MM.1S (cell line): ENCODE measurements around the gene ICAM3.

Experiments
- DNase-seq: peaks from one replicate; pipeline ENCODE4 v3.0.0-alpha.2; 2015
- H2AFZ ChIP-seq: fragments of 300-600 bp; sonication (generic); 2 replicates; pipeline ENCODE4 v1.6.0; 2016; ENCODE audit warnings: antibody characterized with exemption, low read length
- H3F3A ChIP-seq: fragments of 300-600 bp; sonication (generic); 2 replicates; pipeline ENCODE4 v1.6.1; 2016; ENCODE audit warnings: mild to moderate bottlenecking, antibody characterized with exemption, low read length, moderate library complexity, mixed read lengths; ENCODE audit not compliant: insufficient read depth
- H3K27ac ChIP-seq: fragments of 300-600 bp; sonication (generic); 2 replicates; pipeline ENCODE4 v1.5.1; 2016; ENCODE audit warnings: mild to moderate bottlenecking, low read length
- H3K27me3 ChIP-seq: fragments of 300-600 bp; sonication (generic); replicated peaks from 2 replicates; pipeline ENCODE4 v1.6.0; 2016; ENCODE audit warnings: low read length; ENCODE audit not compliant: insufficient read depth
- H3K36me3 ChIP-seq: fragments of 300-600 bp; sonication (generic); replicated peaks from 2 replicates; pipeline ENCODE4 v1.6.1; 2016; ENCODE audit warnings: mild to moderate bottlenecking, low read length, mixed read lengths; ENCODE audit not compliant: insufficient read depth
- H3K4me1 ChIP-seq: fragments of 300-600 bp; sonication (generic); 2 replicates; pipeline ENCODE4 v1.6.1; 2016; ENCODE audit warnings: low read length, mixed read lengths
- H3K4me2 ChIP-seq: fragments of 300-600 bp; sonication (generic); 2 replicates; pipeline ENCODE4 v1.6.0; 2016; ENCODE audit warnings: low read depth, low read length
- H3K4me3 ChIP-seq: fragments of 300-600 bp; sonication (generic); 2 replicates; pipeline ENCODE4 v1.5.1; 2016; ENCODE audit warnings: low read length, mixed read lengths
- H3K79me2 ChIP-seq: fragments of 300-600 bp; sonication (generic); 2 replicates; pipeline ENCODE4 v1.6.1; 2016; ENCODE audit warnings: mixed run types, low read length, mixed read lengths
- H3K9ac ChIP-seq: fragments of 300-600 bp; sonication (generic); 2 replicates; pipeline ENCODE4 v1.6.1; 2016; ENCODE audit warnings: low read length, mixed read lengths
- H3K9me2 ChIP-seq: fragments of 300-600 bp; sonication (generic); replicated peaks from 2 replicates; pipeline ENCODE4 v1.6.1; 2016; ENCODE audit warnings: mild to moderate bottlenecking, low read length, mixed read lengths; ENCODE audit not compliant: insufficient read depth
- H3K9me3 ChIP-seq: fragments of 300-600 bp; sonication (generic); replicated peaks from 2 replicates; pipeline ENCODE4 v1.6.1; 2016; ENCODE audit warnings: mild to moderate bottlenecking, low read length, mixed read lengths; ENCODE audit not compliant: insufficient read depth
- H4K20me1 ChIP-seq: fragments of 300-600 bp; sonication (generic); 2 replicates; pipeline ENCODE4 v1.6.1; 2016; ENCODE audit warnings: mild to moderate bottlenecking, low read length, moderate library complexity, mixed read lengths; ENCODE audit not compliant: insufficient read depth
- CTCF ChIP-seq: fragments of 300-600 bp; sonication (generic); IDR thresholded peaks from 2 replicates; pipeline ENCODE4 v1.5.1; 2016; ENCODE audit warnings: antibody characterized with exemption, low read length, mixed read lengths
- EZH2 ChIP-seq: fragments of 300-600 bp; sonication (generic); optimal IDR thresholded peaks from 2 replicates; pipeline ENCODE3; 2017; ENCODE audit warnings: low read depth, mild to moderate bottlenecking, antibody characterized with exemption, low read length, mixed read lengths
- EZH2phosphoT487 ChIP-seq: fragments of 300-600 bp; sonication (generic); IDR thresholded peaks from 2 replicates; pipeline ENCODE4 v1.6.1; 2018; ENCODE audit warnings: antibody characterized with exemption, low read length

ICAM3 gene

DNA sequence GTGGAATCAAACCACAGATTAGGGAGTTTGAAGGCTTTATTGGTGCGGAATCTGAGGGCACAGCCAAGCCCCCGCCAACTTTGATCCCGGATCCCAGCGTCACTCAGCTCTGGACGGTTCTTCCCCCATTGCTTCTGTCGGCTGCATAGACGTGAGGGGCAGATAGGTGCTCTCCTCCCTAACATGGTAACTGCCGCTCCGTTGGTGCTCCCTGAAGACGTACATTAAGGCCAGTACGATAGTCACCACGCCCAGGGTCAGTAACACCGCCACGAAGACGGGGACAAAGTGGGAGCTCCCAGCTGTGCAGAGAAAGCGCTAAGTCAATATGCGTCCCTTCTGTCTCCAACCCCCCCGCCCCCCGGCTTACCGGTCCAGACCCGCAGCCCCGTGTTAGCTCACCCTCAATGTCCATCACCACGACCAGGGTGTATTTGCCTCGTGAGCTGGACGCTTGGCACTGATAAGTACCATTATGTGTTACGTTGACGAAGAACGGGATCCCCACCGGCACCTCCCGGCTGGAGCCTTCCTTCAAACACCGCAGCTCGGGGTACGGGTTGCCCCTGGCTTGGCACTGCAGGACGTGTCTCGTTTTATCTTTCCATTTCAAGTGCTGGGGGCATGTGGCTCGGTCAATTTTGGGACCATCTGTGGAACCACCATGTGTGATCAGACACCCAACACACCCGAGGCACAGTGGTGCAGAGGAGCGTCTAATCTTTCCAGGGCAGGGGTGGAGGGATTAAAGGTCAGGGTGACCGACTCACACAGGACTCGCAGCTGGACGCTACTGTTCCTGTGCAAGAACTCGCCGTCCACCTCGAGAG is 5.5 kb downstream of the ICAM3 start:
- DNase-seq: no peak
- H3K4me3 ChIP-seq: peak overlapping the region; percentile 92

GRCh38 chr19:10332965-10333757 is 6.3 kb downstream of the ICAM3 start, which contains the start of gene RAVER1:
Gene RAVER1, minus strand, starts transcription at chr19:10333529. Its CDS starts 22 bp downstream, at chr19:10333507.
- Histone ChIP-seq H3K27ac (peak within 1 kb of the TSS; percentile 69; the same call in 1 of the 2 replicates), H3K79me2 (peaks cover 69% of the 10 kb centered on the region)

More for the DNA sequence above, 5.5 kb downstream of the ICAM3 start:
- Histone ChIP-seq H3K36me3 (peaks cover 3% of the 10 kb centered on the region; the same call in 1 of the 2 replicates), H3F3A (no peaks in the 10 kb centered on the region), H3K9me2 (no peaks in the 10 kb centered on the region), H3K27me3 (no peaks in the 10 kb centered on the region), H3K4me1 (peaks cover 8% of the 10 kb centered on the region; the same call in 1 of the 2 replicates), H3K9me3 (no peaks in the 10 kb centered on the region), H3K9ac (peak overlapping the region; percentile 91; the same call in 1 of the 2 replicates), H3K79me2 (peaks cover 69% of the 10 kb centered on the region), H3K4me2 (peak overlapping the region; percentile 71), H4K20me1 (no peaks in the 10 kb centered on the region), H2AFZ (peak overlapping the region; percentile 27), H3K27ac (no peak overlapping the region; the same call in 1 of the 2 replicates)
- no peak for TF ChIP-seq EZH2

DNA sequence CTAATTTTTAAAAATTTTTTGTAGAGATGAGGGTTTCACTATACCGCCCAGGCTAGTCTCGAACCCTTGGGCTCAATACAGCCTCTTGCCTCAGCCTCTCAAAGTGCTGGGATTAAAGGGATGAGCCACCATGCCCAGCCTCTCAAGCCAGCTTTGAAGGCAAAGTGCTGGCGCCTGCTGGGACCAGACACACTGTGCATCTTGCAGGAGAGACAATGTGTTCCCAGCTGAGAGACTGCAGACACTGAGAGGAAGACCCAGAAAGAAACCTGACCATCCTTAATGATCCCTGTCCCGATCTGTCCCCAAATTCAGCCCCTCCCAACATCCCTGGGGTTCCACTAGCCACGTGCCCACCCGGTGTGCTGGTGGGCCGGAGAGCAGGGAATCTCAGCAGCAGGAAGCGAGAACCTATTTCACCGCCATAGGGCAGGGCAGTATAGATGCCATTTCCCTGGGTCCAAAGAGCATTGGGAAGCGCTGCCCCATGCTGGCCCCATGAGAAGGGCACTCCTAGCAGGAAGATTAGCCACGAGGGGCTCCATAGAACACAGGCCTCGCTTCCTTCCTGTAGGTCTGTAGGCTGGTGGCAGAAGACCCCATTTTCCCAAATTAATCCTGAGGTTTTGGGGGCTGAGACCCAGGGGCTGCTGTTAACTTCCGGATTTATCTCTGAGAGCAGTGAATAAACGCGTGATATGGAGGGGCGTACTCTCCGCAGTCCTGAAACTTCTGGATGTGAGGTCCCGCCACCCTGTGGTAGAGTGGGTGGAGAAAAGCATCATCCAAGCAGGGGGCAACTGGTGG is 7.1 kb downstream of the ICAM3 start:
- H2AFZ ChIP-seq: no peak overlapping the region
- no peaks in the 10 kb centered on the region for H3K27me3 ChIP-seq
- H3K9ac ChIP-seq: peak overlapping the region; percentile 91
- TF ChIP-seq EZH2phosphoT487: no peak
- no peak for TF ChIP-seq EZH2
- TF ChIP-seq CTCF: no peak
- no peaks in the 10 kb centered on the region for H4K20me1 ChIP-seq
- H3K27ac ChIP-seq: peak overlapping the region; percentile 69; the same call in 1 of the 2 replicates
- H3K9me2 ChIP-seq: no peaks in the 10 kb centered on the region
- peaks cover 76% of the 10 kb centered on the region for H3K79me2 ChIP-seq
- no peaks in the 10 kb centered on the region for H3F3A ChIP-seq
- H3K4me3 ChIP-seq: peak overlapping the region; percentile 92
- DNase-seq: no peak
- 0 out of 2 replicates have a peak, but pooled peaks cover 3% of the 10 kb centered on the region for H3K4me1 ChIP-seq
- peaks cover 11% of the 10 kb centered on the region; the same call in 1 of the 2 replicates for H3K36me3 ChIP-seq
- H3K4me2 ChIP-seq: peak overlapping the region; percentile 80
- H3K9me3 ChIP-seq: no peaks in the 10 kb centered on the region

More at GRCh38 chr19:10332965-10333757, 6.3 kb downstream of the ICAM3 start, which contains the start of gene RAVER1:
- Histone ChIP-seq H3K9me3 (no peaks in the 10 kb centered on the region), H3F3A (no peaks in the 10 kb centered on the region), H3K9ac (peak within 1 kb of the TSS; percentile 91), H3K27me3 (no peaks in the 10 kb centered on the region), H3K4me1 (0 out of 2 replicates have a peak, but pooled peaks cover 3% of the 10 kb centered on the region), H3K36me3 (peaks cover 3% of the 10 kb centered on the region; the same call in 1 of the 2 replicates), H3K4me2 (peak within 1 kb of the TSS; percentile 80), H2AFZ (peak within 1 kb of the TSS; percentile 76), H4K20me1 (no peaks in the 10 kb centered on the region), H3K9me2 (no peaks in the 10 kb centered on the region), H3K4me3 (peak within 1 kb of the TSS; percentile 92)
- peak; percentile 98 for DNase-seq
- no peak for TF ChIP-seq CTCF
- no peak for TF ChIP-seq EZH2
- no peak for TF ChIP-seq EZH2phosphoT487
